DMS53 treated with DMSO at 0.1 percent for 48 hours (cell line): ENCODE results near the gene GRM8.

Experiments used
- DNase-seq: peaks from one replicate; lab custom pipeline; 2025; ENCODE audit not compliant: unreplicated experiment; lab: John Stamatoyannopoulos, UW

The GRM8 gene

DNA sequence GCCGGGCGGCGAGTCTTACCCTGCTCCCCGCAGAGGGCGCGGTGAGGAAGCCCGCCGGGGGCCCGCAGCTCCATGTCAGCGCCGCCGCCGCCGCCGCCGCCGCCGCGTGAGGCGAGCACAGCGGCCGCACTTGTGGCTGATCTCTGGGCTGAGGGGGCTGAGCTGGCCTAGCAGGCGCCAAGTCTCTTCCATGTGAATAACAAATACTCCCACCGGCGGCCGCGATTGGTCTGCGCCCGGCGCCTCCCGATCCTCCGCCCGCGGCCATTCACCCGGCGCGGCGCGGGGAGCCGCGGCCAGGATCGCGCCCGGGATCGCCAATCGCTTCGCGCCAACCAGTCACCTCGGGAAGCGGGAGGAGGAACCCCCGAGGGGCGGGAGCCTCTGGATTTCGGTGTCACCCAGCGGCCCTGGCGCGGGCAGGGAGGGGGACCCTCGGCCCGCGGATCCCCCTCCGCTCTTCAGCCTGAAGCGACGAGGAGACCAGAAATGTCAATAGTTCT, at the start of gene GRM8:
GRM8 (minus strand) TSS at position 164 of the 503 bp plus-strand sequence.
- peak; percentile 41 for DNase-seq

DNA sequence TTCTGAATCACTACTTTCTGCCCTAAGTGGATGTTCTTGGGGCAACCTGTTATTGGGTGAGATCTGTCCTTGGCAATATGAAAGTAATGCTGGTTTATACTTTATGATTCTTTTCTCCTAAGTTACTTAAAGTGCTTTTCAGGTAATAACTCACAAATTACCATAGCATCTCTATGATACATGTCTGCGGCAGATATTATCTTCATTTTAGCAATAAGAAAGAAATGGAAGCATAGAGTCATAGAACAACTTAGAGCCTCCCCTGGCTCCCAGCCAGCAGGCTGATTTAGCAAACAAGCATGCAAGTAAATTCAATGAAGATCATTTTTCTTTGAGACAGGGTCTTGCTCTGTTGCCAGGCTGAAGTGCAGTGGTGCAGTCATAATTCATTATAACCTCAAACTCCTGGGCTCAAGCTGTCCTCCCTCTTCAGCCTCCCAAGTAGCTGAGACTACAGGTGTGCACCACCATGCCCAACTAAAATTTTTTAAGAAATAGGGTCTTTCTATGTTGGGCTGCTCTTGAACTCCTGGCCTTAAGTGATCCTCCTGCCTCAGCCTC, 38.1 kb upstream of the GRM8 start:
- DNase-seq = no peak

- no peak for DNase-seq
These were observed 37.4 kb upstream of the GRM8 start for GRCh38 chr7:127290116-127290655.

DNA sequence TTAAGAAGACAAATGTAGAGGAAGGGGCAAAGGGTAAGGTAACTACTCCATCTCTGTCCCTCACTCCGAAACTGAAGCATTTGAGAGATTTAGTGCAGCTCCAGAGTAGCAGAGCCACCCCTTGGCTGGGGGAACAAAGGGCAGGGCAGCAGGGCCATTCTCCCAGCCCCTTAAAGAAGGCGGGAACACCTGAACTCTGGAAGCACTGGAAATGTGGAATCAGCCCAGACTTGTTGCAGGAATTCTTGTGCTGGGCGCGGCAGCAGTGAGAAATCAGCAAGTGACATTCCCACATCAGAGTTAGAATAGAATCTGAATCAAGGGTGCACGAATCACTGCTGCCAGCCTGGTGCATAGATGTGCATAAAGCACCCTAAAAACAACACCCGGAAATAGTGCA, 34.4 kb upstream of the GRM8 start:
- no peak for DNase-seq

DNA sequence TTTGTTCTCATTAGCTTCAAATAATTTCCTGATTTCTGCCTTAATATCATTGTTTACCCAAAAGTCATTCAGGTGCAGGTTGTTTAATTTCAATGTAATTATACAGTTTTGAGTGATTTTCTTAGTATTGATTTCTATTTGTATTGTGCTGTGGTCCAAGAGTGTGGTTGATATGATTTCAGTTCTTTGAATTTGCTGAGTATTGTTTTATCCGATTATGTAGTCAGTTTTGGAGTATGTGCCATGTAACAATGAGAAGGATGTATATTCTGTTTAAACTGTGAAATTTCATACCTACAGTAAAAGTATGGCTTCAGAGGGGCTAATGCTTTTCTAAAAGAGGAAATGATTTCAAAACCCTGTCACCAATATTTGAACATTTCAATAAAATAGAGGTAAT, 17.4 kb upstream of the GRM8 start:
- DNase-seq = no peak

DNA sequence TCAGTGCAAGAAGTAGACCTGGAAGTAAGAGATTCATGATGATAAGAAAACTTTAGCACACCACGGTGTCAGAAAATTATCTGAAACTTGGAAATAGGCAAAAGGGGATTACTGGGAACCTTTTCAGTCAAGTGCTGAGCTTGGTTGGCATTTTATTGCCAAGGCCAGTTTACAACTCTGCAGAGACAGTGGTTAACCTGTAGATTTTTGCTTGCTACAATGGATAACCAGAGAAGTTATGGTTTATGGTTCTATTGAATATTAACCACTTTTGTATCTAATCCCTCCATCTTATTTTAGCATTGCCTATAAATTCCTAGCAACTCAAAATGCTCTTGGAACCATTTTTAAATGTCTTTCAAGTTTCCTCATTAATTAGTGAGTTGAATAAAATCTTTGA, 13.3 kb upstream of the GRM8 start:
- DNase-seq = no peak

GRCh38 chr7:127264219-127264618, 11.5 kb upstream of the GRM8 start:
- DNase-seq = no peak

GRCh38 chr7:127258111-127258510, 5.4 kb upstream of the GRM8 start:
- no peak for DNase-seq

DNA sequence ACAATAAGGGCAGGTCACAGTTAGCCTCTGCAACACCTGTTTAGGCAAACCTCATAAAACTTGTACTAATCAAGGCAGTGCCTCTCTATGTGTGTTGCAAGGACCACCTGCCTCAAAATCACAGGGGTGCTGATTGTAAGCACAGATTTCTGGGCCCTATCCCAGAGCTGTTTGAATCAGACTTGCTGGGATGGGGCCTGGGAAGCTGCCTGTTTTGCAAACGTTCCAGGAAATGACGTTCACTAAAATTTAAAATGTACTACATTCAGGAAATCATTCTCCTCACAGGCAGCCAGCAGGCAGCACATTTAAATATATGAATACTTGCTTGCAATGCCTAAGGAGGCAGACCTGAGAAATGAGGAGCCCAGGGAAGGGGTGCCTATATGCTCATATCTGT, 4.3 kb upstream of the GRM8 start:
- no peak for DNase-seq

GRCh38 chr7:127256041-127256725, 3.4 kb upstream of the GRM8 start:
- no peak for DNase-seq

DNA sequence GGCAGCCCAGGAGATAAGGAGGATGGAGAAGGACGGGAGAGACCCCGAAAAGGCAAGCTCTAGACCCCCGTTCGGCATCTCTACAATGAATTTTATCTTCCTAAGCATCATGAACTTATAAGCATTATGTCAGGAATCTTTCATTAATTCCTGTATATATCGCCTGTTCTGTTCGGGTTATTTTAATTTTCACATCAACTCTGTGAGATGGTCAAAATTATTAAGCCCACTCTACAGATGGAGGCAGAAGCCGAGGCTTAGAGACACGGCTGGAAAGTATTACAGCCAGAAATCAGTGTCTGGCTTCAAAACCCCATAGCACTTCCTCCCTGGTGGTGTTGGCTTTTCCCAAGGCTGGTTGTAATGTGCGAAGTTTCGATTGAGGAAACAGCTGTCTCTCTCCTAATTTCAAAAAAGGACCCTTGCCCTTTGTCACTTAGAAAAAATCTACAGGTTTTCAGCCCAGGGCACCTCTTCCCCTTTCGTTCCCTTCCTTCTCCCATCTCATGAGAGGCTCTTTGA, 1.5 kb upstream of the GRM8 start:
- DNase-seq = no peak

- DNase-seq = peak; percentile 41
These were observed 781 bp upstream of the GRM8 start for GRCh38 chr7:127253281-127254162.

- DNase-seq = no peak
These were observed 396 bp downstream of the GRM8 start for GRCh38 chr7:127252377-127252713.

DNA sequence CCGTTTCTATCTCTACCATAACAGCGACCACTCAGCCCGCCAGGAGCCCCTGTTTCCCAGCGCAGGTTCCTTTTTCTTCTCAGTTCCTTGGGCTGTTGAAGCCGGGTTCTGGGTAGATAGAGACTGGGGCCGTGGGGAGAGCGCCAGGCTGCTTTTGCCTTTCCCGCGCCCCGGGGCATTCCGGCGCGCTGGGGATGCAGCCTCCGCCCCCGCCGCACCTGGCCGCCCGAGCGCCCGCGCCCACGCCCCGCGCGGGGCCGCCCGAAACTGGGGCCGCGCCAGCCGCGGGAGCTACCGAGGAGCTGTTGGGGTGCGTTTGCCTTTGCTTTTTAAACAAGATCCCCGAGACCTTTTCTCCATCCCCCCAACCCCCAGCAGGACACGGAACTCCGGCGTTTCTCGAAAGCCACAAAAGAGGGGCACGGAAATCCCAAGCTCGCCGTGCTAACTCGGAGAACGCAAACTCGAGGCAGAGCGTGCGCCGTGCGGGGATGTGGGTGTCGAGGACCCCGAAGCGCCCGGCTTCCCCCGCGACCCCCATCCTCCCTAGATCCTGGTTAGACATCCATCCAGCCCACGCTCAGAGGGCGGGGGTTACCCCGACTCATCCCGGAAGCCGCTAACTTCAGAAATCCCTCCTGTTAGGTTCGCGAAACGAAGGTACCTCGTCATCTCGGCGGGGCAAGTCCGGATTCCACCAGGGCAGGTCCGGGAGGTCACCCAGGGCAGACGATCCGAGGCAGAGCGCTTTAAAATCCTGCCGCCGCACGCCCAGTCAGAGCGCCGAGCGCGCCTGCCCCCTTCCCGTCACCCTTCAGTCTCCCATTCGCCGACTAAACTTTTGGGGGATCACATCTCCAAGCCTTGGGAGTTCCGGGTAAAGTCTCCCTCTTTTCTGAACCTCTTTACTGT, 1.0 kb downstream of the GRM8 start:
- no peak for DNase-seq

- no peak for DNase-seq
These were observed 1.7 kb downstream of the GRM8 start for GRCh38 chr7:127251036-127251464.

DNA sequence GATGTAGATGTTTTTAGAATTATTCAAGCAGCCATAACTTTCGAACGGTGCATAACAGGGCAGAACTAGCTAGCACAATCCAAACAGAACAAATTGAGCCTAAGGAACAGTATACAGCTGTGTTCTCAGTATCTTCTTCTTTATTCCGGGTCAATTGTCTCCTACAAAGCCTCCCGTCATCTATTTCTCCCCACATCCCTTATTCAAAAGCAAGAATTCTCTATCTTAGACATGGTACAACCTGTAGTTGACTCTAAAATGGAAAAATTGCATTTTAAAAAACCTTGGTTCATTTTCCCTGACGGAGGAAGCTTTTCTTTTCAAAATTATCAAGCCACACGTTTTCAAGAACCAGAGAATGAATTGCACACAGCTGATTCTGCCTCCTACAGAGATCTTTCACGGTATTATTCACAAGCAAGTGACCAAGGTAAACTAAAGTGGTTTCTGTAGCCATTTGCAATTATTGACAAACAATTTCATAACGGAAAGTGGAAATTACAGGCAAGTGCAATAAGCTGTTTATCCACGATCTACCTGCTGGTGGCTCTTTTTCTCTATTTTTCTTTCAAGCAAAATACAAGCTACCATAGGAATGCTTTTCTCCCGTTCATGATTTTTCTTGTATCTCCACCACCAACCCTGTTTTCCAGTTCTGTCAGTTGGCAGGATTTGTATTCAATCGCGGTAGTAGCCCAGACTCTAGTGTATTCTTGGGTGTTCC, 2.3 kb downstream of the GRM8 start:
- no peak for DNase-seq

GRCh38 chr7:127245607-127246006, 7.1 kb downstream of the GRM8 start:
- DNase-seq = no peak

GRCh38 chr7:127245002-127245401, 7.7 kb downstream of the GRM8 start:
- no peak for DNase-seq

DNA sequence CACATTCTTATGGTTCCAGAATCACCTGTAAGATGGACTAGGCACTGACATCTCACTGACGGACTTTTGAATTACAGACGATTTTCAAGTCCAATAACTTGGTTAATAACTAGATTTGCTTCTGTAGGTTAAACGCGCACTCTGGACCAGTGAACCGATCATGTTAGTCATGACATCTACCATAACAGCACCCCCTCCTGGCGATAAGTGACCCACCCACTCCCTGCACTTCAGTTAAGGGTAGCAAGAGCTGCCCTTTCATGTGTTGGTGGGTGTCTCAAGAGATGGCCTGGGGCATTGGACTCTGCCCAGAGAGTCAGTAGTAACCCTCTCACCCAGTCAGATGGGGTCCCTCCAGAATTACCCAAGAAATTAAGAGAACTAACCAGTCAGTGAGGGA, 12.9 kb downstream of the GRM8 start:
- DNase-seq = no peak

DNA sequence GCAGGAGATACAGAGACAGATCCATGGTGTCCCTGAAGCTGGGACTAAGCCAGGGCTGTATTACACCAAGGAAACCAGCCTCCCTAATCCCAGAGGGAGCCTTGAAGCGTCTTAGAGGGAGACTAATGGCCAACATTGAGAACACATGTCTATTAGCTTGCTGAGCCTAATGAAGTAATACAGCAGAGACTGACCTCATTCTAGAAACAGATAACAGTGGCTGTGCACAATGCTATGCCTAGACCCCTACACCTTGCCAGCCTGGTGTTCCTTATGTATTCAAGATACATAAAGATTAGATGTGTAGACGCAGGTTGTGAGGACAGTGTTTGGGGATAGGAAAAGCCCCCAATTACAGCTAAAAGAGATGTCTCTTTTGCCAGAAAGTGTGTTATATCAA, 19.1 kb downstream of the GRM8 start:
- no peak for DNase-seq
